Measurements from ENCODE around the gene ART5.
"Not testable (repeated sequence)": the region's sequence is repeated elsewhere in the genome, so short reads cannot be mapped to it uniquely, and the experiment has no call there.

The ART5 gene

GRCh38 chr11:3641701-3642070 is at the start of gene ART5:
TSS of gene ART5 (minus strand) at chr11:3641992. CDS start at chr11:3641862, 130 bp downstream.
- no peak for DNase-seq

GRCh38 chr11:3686751-3687150 is 45.0 kb upstream of the ART5 start:
- DNase-seq = no peak

DNA sequence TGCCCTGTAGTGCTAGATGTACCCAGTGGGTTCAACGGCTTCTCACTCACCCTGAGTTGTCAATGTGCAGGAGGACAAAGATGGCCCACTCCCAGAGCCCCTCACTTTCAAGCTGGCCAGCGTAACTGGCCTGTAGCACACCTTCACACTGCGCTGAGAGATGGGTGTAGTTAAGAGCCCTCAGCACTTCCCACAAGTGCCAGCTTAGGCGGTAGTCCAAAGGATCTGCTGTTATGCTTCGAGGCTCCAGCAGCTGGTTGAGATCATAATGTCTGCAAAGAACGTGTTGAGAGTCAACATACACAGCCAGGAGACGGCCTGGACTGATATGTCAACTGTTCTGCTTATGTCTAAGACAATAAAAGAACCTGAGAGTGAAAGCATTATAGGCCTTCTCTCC is 44.1 kb upstream of the ART5 start:
- no peak for DNase-seq

DNA sequence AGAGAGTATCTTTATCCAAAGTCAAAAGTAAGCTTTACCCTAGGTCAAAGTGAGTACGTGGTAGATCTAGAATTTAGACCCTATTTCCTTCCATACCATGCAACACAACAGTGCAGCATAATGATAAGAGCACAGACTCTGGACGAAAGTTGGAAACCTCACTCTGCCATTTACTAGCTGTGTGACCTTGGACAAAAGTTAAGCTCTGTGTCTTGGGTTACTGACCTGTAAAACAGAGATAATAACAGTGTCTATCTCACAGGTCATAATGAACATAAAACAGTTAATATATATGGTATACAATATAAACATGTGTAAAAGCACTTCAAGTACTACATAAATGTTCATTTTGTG is 43.0 kb upstream of the ART5 start:
- DNase-seq = no peak

- DNase-seq = no peak
Observed at GRCh38 chr11:3684129-3684818, 42.5 kb upstream of the ART5 start.

DNA sequence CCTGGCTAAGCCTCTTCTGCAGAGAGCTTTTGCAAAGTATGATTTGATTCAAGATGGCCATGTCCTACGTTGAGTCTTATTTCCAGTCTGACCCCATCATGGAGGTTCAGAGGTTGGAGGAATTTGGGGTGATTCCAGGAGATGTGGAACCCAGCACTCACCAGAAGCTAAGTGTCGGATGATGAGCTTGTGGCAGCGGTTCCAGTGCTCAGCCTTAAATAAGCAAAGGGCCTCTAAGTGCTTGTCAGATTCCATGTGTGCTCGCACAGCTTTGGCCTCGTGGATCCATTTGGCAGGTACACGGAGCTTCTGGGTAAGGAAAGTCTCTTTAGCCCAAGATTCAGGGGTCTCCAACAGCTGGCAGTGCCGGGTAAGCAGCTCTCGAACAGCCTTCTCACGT is 41.2 kb upstream of the ART5 start:
- DNase-seq = no peak

DNA sequence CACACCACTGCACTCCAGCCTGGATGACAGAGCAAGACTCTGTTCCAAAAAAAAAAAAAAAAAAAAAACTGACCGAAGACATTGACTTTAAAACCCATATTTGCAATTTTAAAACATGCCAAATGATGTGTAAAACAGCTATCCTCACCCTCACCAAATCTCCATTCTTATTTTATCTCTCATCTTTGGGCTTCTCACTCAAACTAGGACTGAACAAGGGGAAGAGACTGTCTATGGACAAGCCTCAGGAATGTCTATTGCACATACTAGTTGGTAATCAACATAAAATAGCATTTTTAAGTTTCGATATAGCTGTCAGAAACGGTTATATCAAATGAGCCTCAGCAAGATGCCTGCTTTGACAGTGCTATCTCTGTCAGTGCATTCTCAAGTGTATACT is 37.3 kb upstream of the ART5 start:
- DNase-seq = no peak

DNA sequence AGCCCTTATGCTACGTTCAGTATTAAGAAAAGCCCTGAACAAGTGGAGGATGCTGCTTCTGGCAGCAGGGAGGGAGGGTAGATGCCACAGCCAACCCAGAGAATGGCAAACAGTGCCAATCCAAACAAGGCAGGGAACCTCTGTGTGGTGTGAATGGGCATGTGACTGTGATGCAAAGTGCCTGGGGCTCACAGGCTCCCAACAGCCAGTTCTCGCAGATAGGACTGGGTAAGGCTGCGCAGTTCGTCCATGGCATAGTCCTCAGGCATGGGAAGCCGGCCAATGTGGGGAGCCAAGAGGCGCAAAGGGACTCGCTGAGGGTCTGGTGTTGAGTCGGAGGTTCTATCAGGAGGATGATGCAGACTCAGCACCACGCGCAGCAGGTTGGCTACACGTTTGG is 34.2 kb upstream of the ART5 start:
- no peak for DNase-seq

GRCh38 chr11:3674189-3674588 is 32.4 kb upstream of the ART5 start:
- DNase-seq = no peak

DNA sequence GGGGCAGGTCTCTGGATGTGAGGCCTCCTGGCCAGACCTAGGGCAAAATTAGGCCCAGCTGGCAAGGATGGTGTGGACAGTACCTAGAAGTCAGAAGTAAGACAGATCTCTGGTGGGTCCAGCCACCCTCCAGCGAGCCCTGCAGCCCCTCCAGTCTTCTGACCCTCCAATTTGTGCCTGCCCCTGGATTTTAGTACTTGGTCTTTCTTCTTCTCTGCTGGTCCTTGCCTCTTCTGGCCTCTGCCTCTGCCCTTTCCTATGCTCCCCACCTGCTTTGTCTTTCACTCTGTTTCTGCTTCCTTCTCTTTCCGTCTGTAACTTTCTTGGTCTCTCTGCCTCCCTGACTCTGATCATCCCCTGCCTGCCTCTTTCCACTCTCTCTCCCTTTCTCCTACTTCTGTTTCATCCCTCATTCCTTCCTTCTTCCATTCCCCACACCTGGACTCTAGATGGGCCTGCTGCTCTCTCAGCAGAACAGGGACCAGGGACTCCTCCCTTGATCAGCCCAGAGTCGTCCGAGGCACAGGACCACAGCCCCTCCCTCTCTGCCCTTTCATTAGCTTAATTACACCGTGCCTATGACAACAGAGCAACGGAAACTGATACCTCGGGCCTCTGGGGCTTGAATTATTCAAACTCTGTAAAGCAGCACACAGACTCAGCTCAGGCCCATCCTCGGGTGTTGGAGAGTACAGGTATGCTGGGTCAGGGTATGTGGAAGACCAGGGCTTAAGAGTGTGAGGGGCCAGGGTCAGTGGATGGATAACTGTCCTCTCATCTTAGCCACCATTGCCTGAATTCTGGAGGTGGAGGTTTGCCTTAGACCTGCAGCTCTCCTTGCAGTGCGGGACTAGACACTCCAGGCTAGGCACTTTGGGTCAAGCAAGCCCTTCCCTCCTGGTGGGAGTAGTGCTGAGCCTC is 29.8 kb upstream of the ART5 start, which contains the start of gene CHRNA10:
TSS of gene CHRNA10 (minus strand) at position 51 of the 921 bp plus-strand sequence. CDS start 72 bp downstream, outside the sequence.
- DNase-seq = no peak

- DNase-seq = no peak
Observed at GRCh38 chr11:3669742-3670183, 28.0 kb upstream of the ART5 start.

- no peak for DNase-seq
Observed at GRCh38 chr11:3669128-3669527, 27.3 kb upstream of the ART5 start.

GRCh38 chr11:3667149-3668035 is 25.6 kb upstream of the ART5 start:
- DNase-seq = no peak

DNA sequence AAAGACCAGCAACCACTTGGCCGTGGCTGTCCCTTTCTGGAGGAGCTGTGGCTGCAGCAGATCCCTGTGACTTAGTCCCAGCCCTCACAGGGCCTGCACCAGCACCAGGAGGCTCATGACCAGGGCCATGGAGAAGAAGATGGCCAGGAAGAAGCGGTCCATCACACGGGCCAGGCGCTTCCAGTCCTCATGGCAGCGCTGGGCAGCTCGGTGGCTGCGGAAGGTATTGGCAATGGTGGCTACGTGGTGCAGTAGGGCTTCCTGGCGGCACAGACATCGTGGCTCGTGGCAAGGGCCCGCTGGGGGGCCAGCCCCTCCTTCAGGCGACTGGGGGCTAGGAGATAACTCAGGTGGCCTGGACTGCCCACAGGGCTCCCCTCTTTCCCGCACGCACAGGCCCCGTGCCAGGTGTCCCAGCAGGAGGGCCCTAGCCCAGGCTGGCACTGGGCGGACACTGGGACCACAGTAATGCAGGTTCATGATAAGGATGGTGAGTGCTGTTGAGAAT is 24.3 kb upstream of the ART5 start:
- no peak for DNase-seq

- no peak for DNase-seq
Observed at GRCh38 chr11:3665336-3666022, 23.7 kb upstream of the ART5 start.

- no peak for DNase-seq
Observed at GRCh38 chr11:3664032-3664630, 22.3 kb upstream of the ART5 start.

GRCh38 chr11:3662856-3663255 is 21.1 kb upstream of the ART5 start:
- no peak for DNase-seq

DNA sequence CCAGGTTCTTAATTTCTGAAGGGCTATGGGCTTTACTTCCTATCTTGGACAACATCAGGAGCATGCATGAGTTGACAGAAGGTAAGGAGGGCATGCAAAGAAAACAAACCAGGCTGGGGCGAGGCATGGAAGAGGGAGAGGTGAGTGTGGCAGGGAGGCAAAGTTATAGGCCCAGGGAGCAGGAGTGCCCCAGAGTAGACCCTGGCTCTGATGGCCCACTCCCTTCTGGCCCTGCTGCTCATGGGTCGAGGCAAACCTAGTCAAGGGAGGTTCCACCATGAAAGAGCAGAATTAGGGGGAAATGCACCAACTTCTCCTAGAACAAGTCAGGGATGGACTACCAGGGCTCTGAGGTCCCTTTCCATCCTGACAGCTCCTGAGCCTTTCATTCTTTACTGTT is 19.2 kb upstream of the ART5 start:
- DNase-seq = no peak

DNA sequence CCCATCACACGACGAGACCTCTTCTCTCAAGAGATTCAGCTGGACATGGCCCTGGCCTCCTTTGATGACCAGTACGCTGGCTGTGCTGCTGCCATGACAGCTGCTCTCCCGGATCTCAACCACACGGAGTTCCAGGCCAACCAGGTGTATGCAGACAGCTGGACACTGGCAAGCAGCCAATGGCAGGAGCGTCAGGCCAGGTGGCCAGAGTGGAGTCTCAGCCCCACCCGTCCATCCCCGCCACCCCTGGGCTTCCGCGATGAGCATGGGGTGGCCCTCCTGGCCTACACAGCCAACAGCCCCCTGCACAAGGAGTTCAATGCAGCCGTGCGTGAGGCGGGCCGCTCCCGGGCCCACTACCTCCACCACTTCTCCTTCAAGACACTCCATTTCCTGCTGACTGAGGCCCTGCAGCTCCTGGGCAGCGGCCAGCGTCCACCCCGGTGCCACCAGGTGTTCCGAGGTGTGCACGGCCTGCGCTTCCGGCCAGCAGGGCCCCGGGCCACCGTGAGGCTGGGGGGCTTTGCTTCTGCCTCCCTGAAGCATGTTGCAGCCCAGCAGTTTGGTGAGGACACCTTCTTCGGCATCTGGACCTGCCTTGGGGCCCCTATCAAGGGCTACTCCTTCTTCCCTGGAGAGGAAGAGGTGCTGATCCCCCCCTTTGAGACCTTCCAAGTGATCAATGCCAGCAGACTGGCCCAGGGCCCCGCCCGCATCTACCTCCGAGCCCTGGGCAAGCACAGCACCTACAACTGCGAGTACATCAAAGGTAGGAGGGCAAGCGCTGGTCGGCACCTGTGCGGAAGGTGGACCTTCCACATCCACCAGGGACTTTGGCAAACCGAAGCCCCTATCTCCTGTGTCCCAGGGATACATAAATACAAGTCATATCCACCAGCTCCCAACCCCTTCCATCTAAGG is 18.1 kb upstream of the ART5 start:
- no peak for DNase-seq

DNA sequence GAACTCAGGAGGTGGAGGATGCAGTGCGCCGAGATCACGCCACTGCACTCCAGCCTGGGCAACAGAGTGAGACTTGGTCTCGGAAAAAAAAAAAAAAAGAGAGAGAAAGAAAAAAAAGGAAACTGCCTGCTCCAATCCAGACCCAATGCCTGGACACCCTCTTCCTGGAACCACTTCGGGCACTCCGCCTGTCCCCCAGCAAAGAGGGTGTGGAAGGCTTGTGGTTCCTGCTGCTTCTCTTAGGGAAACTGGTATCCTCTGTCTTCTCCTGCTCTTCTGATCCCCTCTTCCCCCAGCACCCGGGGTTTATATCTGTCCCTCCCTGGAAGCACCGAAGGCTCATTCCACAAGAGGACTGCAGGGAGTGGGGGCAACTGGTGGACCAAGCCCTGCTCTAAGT is 16.5 kb upstream of the ART5 start:
- DNase-seq = no peak

DNA sequence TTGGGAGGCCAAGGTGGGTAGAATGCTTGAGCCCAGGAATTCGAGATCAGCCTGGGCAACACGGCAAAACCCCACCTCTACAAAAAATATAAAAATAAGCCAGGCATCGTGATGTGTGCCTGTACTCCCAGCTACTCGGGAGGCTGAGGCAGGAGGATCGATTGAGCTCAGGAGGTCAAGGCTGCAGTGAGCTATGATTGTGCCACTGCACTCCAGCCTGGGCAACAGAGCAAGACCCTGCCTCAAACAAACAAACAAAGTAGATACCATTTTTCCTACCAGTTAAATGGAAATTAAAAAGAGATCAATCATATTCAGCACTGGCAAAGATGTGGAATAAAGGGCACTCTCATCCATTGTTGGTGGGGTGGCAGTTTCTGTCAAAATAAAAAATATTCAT is 15.5 kb upstream of the ART5 start:
- not testable (repeated sequence) for DNase-seq
